Peyer's patch (tissue), 4 donors: ENCODE measurements around the gene LEPR.

ENCODE experiments used
- CTCF ChIP-seq, 6 experiments: fragments of 450-650 bp in 4 of 6; fragments of 200-600 bp in 2 of 6; sonication (generic) in 1 of 6; IDR thresholded peaks; one replicate each; pipeline ENCODE4 v1.5.1; 2017 to 2019; ENCODE audit warnings: antibody characterized with exemption in 6 of 6, mild to moderate bottlenecking in 3 of 6, moderate library complexity in 1 of 6
- POLR2A ChIP-seq, 2 donors: fragments of 450-650 bp; IDR thresholded peaks; one replicate each; pipeline ENCODE4 v1.5.1; 2017; ENCODE audit warnings: antibody characterized with exemption in 2 of 2, mild to moderate bottlenecking in 2 of 2, moderate library complexity in 2 of 2

GRCh38 chr1:65409816-65410326, 10.6 kb upstream of the LEPR start:
- no peak for TF ChIP-seq POLR2A (IDR thresholded peaks at IDR 0.05)
- no peak for TF ChIP-seq CTCF (IDR thresholded peaks at IDR 0.05)
